CD4-positive, alpha-beta T cell (primary cell): Measurements from ENCODE around the gene RBM28. TPM values are rescaled to one million over a fixed set of nuclear protein-coding genes. Genes with fewer than 3 reads are reported as not detected.

Experiments
- ATAC-seq: fragments of 200-7000 bp; cut with Tn5 transposase; one replicate; pipeline ENCODE4 v1.10.0; 2022; ENCODE audit warnings: mild to moderate bottlenecking; ENCODE audit not compliant: poor library complexity
- CTCF ChIA-PET: fragments of 350-600 bp; sonication (Branson Sonifier 250); formaldehyde crosslinking; loops from one replicate; lab custom pipeline; 2021; ENCODE audit warnings: antibody characterized with exemption, inconsistent platforms; lab: Charles Lee
- POLR2A ChIA-PET: fragments of 350-600 bp; sonication (Branson Sonifier 250); formaldehyde crosslinking; loops from one replicate; lab custom pipeline; 2021; ENCODE audit warnings: antibody characterized with exemption, inconsistent platforms; lab: Charles Lee
- DNase-seq, 14 experiments: peaks; one replicate each; pipeline ENCODE4 v3.0.0-alpha.2; 2013 to 2020; ENCODE audit warnings: mixed read lengths in 2 of 14
- H3K27ac ChIP-seq, 2 donors: one replicate each; pipeline versions ENCODE4 v1.5.1 to v1.7.0; 2013; ENCODE audit warnings: low read length in 2 of 2, low read depth in 1 of 2, mild to moderate bottlenecking in 1 of 2
- H3K27me3 ChIP-seq, 2 experiments: 1 replicate in 1 of 2; 2 replicates in 1 of 2; pipeline versions ENCODE4 v1.6.1 to v1.7.0; 2013; ENCODE audit warnings: low read length in 2 of 2, control low read depth in 1 of 2, mild to moderate bottlenecking in 1 of 2, moderate library complexity in 1 of 2; ENCODE audit not compliant: insufficient read depth in 2 of 2, control insufficient read depth in 1 of 2
- H3K36me3 ChIP-seq: one replicate; pipeline ENCODE4 v1.6.1; 2013; ENCODE audit warnings: low read length, control low read depth; ENCODE audit not compliant: insufficient read depth
- H3K4me1 ChIP-seq: one replicate; pipeline ENCODE4 v1.6.1; 2013; ENCODE audit warnings: low read length, control low read depth; ENCODE audit not compliant: insufficient read depth
- H3K4me3 ChIP-seq: one replicate; pipeline ENCODE4 v1.5.1; 2013; ENCODE audit warnings: mild to moderate bottlenecking, low read length, moderate library complexity
- H3K9me3 ChIP-seq, 2 experiments: 1 replicate in 1 of 2; 2 replicates in 1 of 2; pipeline versions ENCODE4 v1.6.1 to v1.7.0; 2013; ENCODE audit warnings: low read length in 2 of 2, mild to moderate bottlenecking in 2 of 2, control low read depth in 1 of 2, moderate library complexity in 1 of 2; ENCODE audit not compliant: control insufficient read depth in 1 of 2, insufficient read depth in 1 of 2
- H3K27ac Mint-ChIP-seq: one replicate; pipeline ENCODE4 v1.8.0; 2020; ENCODE audit warnings: mixed read lengths
- H3K27me3 Mint-ChIP-seq: one replicate; pipeline ENCODE4 v1.8.0; 2021; ENCODE audit warnings: mixed read lengths
- H3K36me3 Mint-ChIP-seq: one replicate; pipeline ENCODE4 v1.8.0; 2021; ENCODE audit warnings: low read depth, mixed read lengths
- H3K4me1 Mint-ChIP-seq: one replicate; pipeline ENCODE4 v1.8.0; 2021; ENCODE audit warnings: low read depth, mixed read lengths
- H3K4me3 Mint-ChIP-seq: one replicate; pipeline ENCODE4 v1.8.0; 2020; ENCODE audit warnings: mild to moderate bottlenecking, mixed read lengths
- H3K9me3 Mint-ChIP-seq: one replicate; pipeline ENCODE4 v1.8.0; 2020; ENCODE audit warnings: mixed read lengths
- intact Hi-C, 2 experiments: fragments of 100-400 bp; cut with DNase I in 1 of 2; cut with micrococcal nuclease in 1 of 2; formaldehyde crosslinking; loops; one replicate each; pipeline versions ENCODE4 v1.15.1 to v1.9.0; 2023 to 2025; cut with DNase I, micrococcal nuclease
- total RNA-seq, 174 experiments: library from RNA in 2 of 174; stranded (reverse) in 2 of 174; gene quantifications; one replicate each; pipeline ENCODE4 v1.2.3 and lab custom pipeline; 2021 to 2026
- TF ChIP-seq, protein P1 (sequence below): fragments of 200-600 bp; IDR thresholded peaks from one replicate; pipeline ENCODE4 v1.8.0; 2022; ENCODE audit warnings: antibody characterized with exemption, mild to moderate bottlenecking

Gene RBM28
- total RNA-seq, 2 experiments from 2014 or later: 10.1 to 10.5 TPM

DNA sequence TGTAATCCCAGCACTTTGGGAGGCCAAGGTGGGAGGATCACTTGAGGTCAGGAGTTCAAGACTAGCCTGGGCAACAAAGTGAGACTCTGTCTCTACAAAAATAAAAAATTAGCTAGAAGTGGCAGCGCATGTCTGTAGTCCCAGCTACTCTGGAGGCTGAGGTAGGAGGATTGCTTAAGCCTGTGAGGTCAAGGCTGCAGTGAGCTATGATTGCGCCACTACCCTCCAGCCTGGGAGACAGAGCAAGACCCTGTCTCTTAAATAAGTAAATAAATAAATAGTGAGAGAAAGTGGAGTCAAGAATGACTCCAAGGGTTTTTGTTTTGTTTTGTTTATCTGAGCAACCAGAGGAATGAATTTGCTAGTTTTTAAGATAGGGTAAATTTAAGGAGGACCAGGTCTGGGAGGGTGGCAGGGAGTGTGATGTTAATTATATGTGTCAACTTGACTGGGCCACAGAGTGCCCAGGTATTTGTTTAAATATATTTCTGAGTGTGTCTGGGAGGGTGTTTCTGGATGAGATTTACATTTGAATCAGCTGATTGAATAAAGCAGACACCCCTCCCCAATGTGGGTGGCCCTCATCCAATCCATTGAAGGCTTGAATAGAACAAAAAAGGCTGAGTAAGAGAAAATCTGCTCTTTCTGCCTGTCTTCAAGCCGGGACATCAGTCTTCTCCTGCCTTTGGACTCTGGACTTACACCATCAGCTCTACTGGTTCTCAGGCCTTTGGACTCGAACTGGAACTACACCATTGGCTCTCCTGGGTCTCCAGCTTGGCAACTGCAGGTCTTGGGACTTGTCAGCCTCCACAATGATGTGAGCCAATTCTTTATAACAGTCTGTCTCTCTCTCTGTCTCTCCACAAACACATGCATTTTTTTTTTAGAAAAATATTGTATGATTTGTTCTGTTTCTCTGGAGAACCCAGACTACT, 42.5 kb upstream of the RBM28 start:
- DNase-seq: peak in 1 of 14 experiments; percentile 1
- Histone ChIP-seq H3K27me3 (peaks cover 0 to 5% of the 10 kb centered on the region in 2 experiments), H3K4me3 (no peak overlapping the region), H3K9me3 (no peaks in the 10 kb centered on the region), H3K4me1 (peaks cover 7% of the 10 kb centered on the region), H3K36me3 (no peaks in the 10 kb centered on the region), H3K27ac (no peak overlapping the region)
- ChIA-PET CTCF (interaction anchor here (2.1 to 4.1 kb wide), 3 partner anchors 28 to 40 kb away, joined by 10 to 35 read pairs (median 14); no protein-coding TSS in a partner anchor), POLR2A (interaction anchor here (1.4 to 1.6 kb wide), 2 partner anchors 10 to 38 kb away, joined by 3 to 14 read pairs; no protein-coding TSS in a partner anchor)
- Mint-ChIP-seq H3K4me3 (no peak overlapping the region), H3K4me1 (no peaks in the 10 kb centered on the region), H3K9me3 (no peaks in the 10 kb centered on the region), H3K27ac (no peak overlapping the region), H3K27me3 (no peaks in the 10 kb centered on the region), H3K36me3 (no peaks in the 10 kb centered on the region)
- TF ChIP-seq, protein P1, sequence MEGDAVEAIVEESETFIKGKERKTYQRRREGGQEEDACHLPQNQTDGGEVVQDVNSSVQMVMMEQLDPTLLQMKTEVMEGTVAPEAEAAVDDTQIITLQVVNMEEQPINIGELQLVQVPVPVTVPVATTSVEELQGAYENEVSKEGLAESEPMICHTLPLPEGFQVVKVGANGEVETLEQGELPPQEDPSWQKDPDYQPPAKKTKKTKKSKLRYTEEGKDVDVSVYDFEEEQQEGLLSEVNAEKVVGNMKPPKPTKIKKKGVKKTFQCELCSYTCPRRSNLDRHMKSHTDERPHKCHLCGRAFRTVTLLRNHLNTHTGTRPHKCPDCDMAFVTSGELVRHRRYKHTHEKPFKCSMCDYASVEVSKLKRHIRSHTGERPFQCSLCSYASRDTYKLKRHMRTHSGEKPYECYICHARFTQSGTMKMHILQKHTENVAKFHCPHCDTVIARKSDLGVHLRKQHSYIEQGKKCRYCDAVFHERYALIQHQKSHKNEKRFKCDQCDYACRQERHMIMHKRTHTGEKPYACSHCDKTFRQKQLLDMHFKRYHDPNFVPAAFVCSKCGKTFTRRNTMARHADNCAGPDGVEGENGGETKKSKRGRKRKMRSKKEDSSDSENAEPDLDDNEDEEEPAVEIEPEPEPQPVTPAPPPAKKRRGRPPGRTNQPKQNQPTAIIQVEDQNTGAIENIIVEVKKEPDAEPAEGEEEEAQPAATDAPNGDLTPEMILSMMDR: no peak
- ATAC-seq: no peak
- intact Hi-C loops: loop anchor here in 1 of 2 experiments (5.0 kb wide), 1 partner anchor 679 kb away; no protein-coding TSS in a partner anchor

DNA sequence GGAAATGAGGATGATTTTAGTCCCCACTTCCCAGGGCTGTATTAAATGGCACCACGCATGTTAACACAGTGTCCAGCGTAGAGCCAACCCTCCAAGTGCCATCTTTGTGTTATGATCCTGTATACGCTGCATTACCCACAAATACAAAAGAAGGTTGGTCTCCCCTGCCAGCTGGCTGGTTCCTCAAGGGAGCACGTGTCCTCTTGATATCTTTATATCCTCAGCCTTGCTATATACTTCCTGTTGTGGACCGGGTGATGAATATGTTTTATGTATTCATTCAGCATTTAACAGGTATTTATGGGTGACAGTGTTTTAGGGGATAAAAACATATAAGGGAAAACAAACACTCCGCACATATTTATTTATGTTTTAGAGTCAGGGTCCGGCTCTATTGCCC, 41.0 kb upstream of the RBM28 start:
- Mint-ChIP-seq H3K27me3 (no peaks in the 10 kb centered on the region), H3K9me3 (no peaks in the 10 kb centered on the region), H3K4me1 (no peaks in the 10 kb centered on the region), H3K27ac (no peak overlapping the region), H3K4me3 (no peak overlapping the region), H3K36me3 (no peaks in the 10 kb centered on the region)
- no peaks in the 10 kb centered on the region for H3K36me3 ChIP-seq
- H3K27me3 ChIP-seq: peaks cover 0 to 5% of the 10 kb centered on the region in 2 experiments
- H3K27ac ChIP-seq: no peak overlapping the region
- TF ChIP-seq, protein P1: no peak
- H3K4me1 ChIP-seq: peaks cover 10% of the 10 kb centered on the region
- POLR2A ChIA-PET: no interaction called here
- no peak for ATAC-seq
- CTCF ChIA-PET: interaction anchor here (1.2 kb wide), 1 partner anchor 37 kb away, joined by 3 read pairs; no protein-coding TSS in a partner anchor
- DNase-seq: no peak
- no peaks in the 10 kb centered on the region for H3K9me3 ChIP-seq
- no peak overlapping the region for H3K4me3 ChIP-seq
- intact Hi-C loops: loop anchor here in 1 of 2 experiments (5.0 kb wide), 2 partner anchors 677 to 718 kb away; no protein-coding TSS in a partner anchor

DNA sequence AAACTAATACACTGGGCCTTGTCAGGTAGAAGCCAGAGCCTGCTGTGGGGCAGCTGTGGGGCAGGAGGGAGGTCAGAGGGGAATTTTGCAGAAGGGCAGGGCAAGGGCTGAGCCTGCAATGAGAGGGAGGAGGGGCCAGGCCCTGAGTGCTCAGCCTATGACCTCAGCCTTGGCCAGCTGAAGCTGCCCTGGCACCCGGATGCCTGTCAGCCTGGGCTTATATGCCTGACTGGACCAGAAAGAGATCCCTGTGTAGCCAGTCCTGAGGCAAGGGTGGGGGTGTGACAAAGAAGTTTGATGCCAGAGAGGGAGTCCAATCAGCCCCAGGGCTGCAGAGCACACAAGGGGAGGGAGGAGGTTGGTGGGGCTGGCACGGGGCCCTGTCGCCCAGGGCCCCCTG, 40.1 kb upstream of the RBM28 start:
- H3K4me1 Mint-ChIP-seq: no peaks in the 10 kb centered on the region
- CTCF ChIA-PET: interaction anchor here (1.0 to 1.2 kb wide), 2 partner anchors 36 kb away, joined by 3 to 4 read pairs; no protein-coding TSS in a partner anchor
- POLR2A ChIA-PET: interaction anchor here (0.5 kb wide), 1 partner anchor 34 kb away, joined by 3 read pairs; no protein-coding TSS in a partner anchor
- H3K9me3 Mint-ChIP-seq: no peaks in the 10 kb centered on the region
- H3K27me3 Mint-ChIP-seq: no peaks in the 10 kb centered on the region
- Histone ChIP-seq H3K27ac (no peak overlapping the region), H3K4me1 (peaks cover 10% of the 10 kb centered on the region), H3K36me3 (no peaks in the 10 kb centered on the region), H3K4me3 (no peak overlapping the region), H3K27me3 (peaks cover 0 to 5% of the 10 kb centered on the region in 2 experiments), H3K9me3 (no peaks in the 10 kb centered on the region)
- ATAC-seq (no peak), DNase-seq (peak in 1 of 14 experiments; percentile 5)
- intact Hi-C loops: loop anchor here in 1 of 2 experiments (5.0 kb wide), 1 partner anchor 719 kb away; no protein-coding TSS in a partner anchor
- H3K4me3 Mint-ChIP-seq: no peak overlapping the region
- no peaks in the 10 kb centered on the region for H3K36me3 Mint-ChIP-seq
- H3K27ac Mint-ChIP-seq: no peak overlapping the region
- TF ChIP-seq, protein P1: no peak
